Activated T-cell treated with anti-CD3 and anti-CD28 coated beads, Interleukin-2, amount 50 U/mL, for 72 hours (primary cell): ENCODE data around the gene DUS2. TPM values are rescaled to one million over a fixed set of nuclear protein-coding genes. Genes with fewer than 3 reads are reported as not detected.

ENCODE experiments used
- ATAC-seq, 2 donors: fragments of 150-1000 bp; cut with Tn5 transposase; replicated peaks in 1 of 2; 2 replicates each; pipeline ENCODE4 v1.10.0; 2021; ENCODE audit warnings: moderate library complexity in 2 of 2, mild to moderate bottlenecking in 1 of 2
- DNase-seq, 2 donors: peaks; one replicate each; pipeline ENCODE4 v3.0.0; 2021 to 2022; ENCODE audit warnings: mixed read lengths in 1 of 2
- H3K27ac Mint-ChIP-seq: one replicate; pipeline ENCODE4 v1.8.0; 2022; ENCODE audit warnings: mild to moderate bottlenecking, moderate library complexity, mixed read lengths
- H3K27me3 Mint-ChIP-seq: one replicate; pipeline ENCODE4 v1.8.0; 2022; ENCODE audit warnings: low read depth, mixed read lengths
- H3K36me3 Mint-ChIP-seq, 2 donors: one replicate each; pipeline ENCODE4 v1.8.0; 2022; ENCODE audit warnings: mixed read lengths in 2 of 2, mild to moderate bottlenecking in 1 of 2; ENCODE audit not compliant: insufficient read depth in 2 of 2
- H3K4me1 Mint-ChIP-seq: one replicate; pipeline ENCODE4 v1.8.0; 2022; ENCODE audit warnings: low read depth, mixed read lengths
- H3K4me3 Mint-ChIP-seq, 2 donors: one replicate each; pipeline ENCODE4 v1.8.0; 2022; ENCODE audit warnings: mild to moderate bottlenecking in 2 of 2, mixed read lengths in 2 of 2, moderate library complexity in 2 of 2
- H3K9me3 Mint-ChIP-seq, 2 donors: one replicate each; pipeline ENCODE4 v1.8.0; 2022; ENCODE audit warnings: mixed read lengths in 2 of 2
- total RNA-seq, 2 donors: library from RNA; stranded (reverse); gene quantifications; one replicate each; pipeline ENCODE4 v1.2.3, GENCODE V29; 2022

The DUS2 gene
- 10 to 100 TPM; 21.4 to 22.4 TPM for total RNA-seq

DNA sequence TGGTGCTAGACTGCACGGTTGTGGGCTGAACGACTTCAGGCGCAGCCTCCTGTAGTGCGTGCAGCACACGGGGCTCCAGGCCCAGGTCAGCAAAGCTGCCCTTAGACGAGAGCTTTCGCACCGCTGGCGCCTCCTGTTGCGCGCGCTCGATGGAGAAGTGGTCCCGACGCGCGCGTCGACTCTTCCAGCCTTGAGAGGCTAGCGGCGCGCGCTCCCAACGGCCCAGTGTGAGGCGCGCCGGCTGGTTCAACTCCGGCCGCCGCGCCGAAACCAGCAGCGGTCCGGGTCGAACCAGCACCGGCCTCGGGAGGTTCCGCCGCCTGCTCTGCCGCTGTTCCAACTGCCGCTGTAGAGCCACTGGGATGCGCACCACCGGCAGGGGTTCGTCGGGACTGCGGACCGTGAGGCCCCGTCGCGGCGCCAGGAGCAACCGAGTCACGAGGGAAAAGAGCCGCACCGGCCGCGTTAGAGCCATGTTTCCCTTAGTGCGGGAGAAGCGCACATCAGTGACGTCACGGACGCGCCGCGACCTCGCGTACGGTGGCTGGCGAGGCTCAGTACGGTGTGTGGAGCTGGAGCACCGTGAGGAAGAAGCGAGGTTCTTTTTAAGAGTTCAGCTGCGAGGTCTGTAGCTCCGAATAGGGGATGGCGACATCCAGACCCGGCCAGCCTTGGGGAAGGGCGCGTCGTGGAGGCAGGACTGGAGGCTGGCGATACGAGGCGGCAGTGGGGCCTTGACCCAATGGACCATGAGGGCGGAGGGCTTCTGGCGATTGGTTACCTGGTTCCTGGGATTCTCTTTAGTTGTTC lies at the start of gene DUS2, which contains the start of gene DDX28:
TSS of gene DUS2 (plus strand) at position 557 of the 810 bp plus-strand sequence. CDS start 14,740 bp downstream, outside the sequence.
TSS of gene DDX28 (minus strand) at position 505 of the 810 bp plus-strand sequence. CDS start at position 475, 30 bp downstream.
- Mint-ChIP-seq H3K36me3 (peaks cover 3 to 6% of the 10 kb centered on the region in 2 donors), H3K4me1 (peaks cover 37% of the 10 kb centered on the region)

DNA sequence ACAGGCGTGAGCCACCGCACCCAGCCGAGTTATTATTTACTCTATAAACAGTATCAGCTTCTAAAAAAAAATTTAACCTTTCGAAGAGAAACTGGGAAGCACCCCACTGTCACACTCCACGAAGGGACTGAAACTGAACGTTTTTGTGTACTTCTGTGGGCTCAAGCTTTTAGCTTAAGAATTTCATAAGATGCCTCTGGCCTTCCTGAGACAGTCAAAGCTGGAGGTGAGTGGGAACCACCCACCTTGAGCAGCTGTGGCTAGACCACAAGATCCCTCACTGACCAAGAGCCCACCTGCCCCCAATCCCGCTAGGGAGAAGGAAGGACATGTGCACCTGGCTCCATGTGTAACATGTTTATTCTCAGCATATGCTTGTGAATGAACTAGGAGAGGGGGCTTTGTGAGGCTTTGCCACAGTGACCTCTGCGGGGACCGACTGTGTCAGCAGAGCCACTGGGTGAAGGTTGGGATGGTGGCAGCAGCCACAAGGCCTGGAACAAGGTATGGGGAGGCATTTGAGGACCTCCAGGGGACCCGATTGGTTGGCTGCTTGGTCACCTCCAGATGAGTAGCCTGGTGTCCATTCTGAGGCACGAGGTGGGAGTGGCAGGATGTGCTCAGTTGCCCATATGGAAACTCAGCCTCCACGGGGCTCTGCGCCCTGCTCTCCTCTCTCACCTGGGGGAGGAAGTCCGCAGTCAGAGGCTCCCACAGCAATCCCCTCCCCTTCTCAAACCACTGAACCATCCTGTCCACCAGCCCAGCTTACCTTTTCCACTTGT lies 47.6 kb upstream of the DUS2 start:
- ATAC-seq = no peak
- no peak overlapping the region for H3K4me3 Mint-ChIP-seq
- no peaks in the 10 kb centered on the region for H3K4me1 Mint-ChIP-seq
- no peaks in the 10 kb centered on the region for H3K27me3 Mint-ChIP-seq
- no peaks in the 10 kb centered on the region for H3K9me3 Mint-ChIP-seq
- DNase-seq = no peak
- H3K27ac Mint-ChIP-seq = no peak overlapping the region
- no peaks in the 10 kb centered on the region for H3K36me3 Mint-ChIP-seq

More for the DNA sequence above, at the start of gene DUS2, which contains the start of gene DDX28:
- peak; percentile 93 to 94 for DNase-seq
- peak; percentile 96 to 98 for ATAC-seq
- H3K27ac Mint-ChIP-seq = peak within 1 kb of the TSS; percentile 99
- no peaks in the 10 kb centered on the region for H3K27me3 Mint-ChIP-seq
- no peaks in the 10 kb centered on the region for H3K9me3 Mint-ChIP-seq
- peak within 1 kb of the TSS; percentile 99 for H3K4me3 Mint-ChIP-seq

DNA sequence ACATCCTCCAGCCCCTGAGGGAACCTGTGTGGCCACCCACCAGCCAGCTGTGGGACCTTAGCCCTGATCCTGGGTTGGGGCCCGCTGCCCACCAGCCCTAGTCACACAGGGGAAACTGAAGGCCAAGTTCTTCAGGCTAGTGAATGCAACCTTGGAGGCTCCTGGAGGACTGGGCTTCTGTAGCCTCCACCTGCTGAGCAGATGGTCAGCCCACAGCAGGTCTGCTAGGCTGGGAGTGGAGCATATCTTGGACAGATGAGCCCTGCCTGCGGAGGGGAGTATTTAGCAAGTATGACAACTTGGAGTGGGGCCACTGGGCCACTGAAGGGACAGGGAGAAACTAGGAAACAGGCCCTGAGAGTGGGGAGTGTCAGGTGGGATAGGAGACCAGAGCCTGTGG lies 46.9 kb upstream of the DUS2 start:
- H3K27ac Mint-ChIP-seq = no peak overlapping the region
- no peak for ATAC-seq

DNA sequence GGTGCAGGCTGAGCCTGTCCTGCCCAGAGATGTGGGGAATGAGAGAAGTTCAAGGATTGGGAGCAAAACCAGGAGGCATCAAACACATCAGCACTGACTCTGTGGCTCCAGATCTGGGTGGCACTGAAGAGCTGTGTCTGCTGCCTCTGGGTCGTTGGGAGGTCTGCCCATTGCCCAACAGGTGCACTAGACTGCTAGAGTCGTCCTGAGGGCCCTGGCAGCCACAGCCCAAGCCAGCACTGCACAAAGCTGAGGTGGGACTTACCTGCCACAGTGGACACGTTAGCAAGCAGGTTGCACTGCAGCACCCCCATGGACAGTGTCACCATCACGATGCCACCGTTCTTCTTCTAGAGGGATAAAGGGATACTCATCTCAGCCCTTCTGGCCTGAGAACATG lies 46.1 kb upstream of the DUS2 start:
- Mint-ChIP-seq H3K9me3 (no peaks in the 10 kb centered on the region), H3K36me3 (no peaks in the 10 kb centered on the region), H3K27ac (no peak overlapping the region), H3K4me3 (no peak overlapping the region), H3K27me3 (no peaks in the 10 kb centered on the region), H3K4me1 (no peaks in the 10 kb centered on the region)
- ATAC-seq (no peak), DNase-seq (no peak)

More for the DNA sequence above, 46.9 kb upstream of the DUS2 start:
- Mint-ChIP-seq H3K9me3 (no peaks in the 10 kb centered on the region), H3K4me1 (no peaks in the 10 kb centered on the region), H3K4me3 (no peak overlapping the region), H3K36me3 (no peaks in the 10 kb centered on the region), H3K27me3 (no peaks in the 10 kb centered on the region)
- no peak for DNase-seq

DNA sequence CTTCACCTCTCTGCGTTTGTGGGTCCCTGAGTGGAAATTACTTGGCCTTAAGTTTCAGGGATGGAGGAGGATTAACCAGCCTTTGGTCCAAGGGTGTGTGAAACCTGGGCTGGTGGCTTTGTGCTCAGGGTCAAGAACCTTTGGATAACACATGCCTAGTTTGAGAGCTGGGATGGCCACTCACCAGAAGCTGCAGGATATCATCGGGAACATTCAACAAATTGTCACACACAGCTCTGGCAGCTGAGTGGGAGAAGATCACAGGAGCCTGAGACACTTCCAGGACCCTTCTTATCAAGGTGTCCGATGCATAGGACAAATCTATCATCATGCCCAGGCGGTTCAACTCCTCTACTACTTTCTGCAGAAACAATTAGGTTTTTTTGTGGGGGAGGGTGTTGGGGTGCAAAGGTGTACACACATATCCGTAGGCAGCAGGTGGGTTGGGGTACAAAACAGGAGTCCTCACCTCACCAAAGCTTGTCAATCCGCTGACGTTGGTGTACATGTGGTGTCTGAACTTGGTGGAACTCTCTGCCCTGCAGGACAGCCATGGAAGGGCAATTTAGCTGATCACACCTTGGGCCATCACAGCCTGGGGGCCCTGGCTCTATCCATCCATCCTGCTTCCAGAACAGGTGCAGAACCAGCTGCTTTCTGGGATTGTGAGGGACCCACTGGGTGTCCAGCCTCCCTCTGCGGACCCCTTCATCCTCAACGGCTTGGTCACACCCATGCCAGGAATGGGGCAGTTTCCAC lies 45.4 kb upstream of the DUS2 start:
- ATAC-seq (no peak), DNase-seq (no peak)
- no peaks in the 10 kb centered on the region for H3K27me3 Mint-ChIP-seq
- H3K4me1 Mint-ChIP-seq = no peaks in the 10 kb centered on the region
- no peak overlapping the region for H3K27ac Mint-ChIP-seq
- no peaks in the 10 kb centered on the region for H3K9me3 Mint-ChIP-seq
- no peak overlapping the region for H3K4me3 Mint-ChIP-seq
- no peaks in the 10 kb centered on the region for H3K36me3 Mint-ChIP-seq

DNA sequence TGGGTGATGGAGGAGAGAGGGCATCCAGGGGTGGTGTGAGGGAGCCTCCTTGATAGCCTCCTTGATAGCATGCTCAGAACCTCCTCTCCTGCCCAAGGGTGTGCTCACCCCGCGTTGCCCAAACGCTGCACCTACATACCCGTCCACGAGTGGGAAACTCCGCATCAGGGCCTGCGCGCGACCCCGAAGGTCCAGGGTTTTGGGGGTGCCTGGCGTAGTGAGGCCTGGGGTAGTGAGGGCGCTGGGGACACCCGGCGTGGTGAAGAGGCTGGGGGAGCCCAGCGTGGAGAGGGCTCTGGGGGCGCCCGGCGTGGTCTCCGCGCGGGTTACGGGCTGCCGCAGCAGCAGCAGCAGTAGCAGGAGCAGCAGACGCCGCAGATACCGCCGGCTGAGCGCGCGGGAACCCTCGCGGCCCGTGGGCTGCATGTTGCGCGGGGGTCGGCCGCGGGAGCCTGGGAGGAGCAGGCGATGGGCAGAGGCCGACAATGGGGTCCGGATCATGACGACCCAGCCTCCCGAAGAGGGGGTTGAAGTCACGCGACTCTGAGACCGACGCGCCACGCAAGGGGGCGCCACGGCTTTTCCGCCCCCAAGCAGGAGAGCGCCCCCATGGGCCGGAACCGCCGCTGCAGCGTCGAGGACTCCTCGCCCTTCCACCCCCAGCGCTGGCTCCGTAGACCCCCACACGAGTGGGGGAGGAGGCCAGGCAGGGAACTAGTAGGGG lies 43.0 kb upstream of the DUS2 start, which contains the start of gene DPEP3:
TSS of gene DPEP3 (minus strand) at position 545 of the 724 bp plus-strand sequence. CDS start at position 426, 119 bp downstream.
- DNase-seq (peak in 1 of 2 donors; percentile 27), ATAC-seq (no peak)
- no peak within 1 kb of the TSS for H3K4me3 Mint-ChIP-seq
- no peak within 1 kb of the TSS for H3K27ac Mint-ChIP-seq
- no peaks in the 10 kb centered on the region for H3K36me3 Mint-ChIP-seq
- no peaks in the 10 kb centered on the region for H3K9me3 Mint-ChIP-seq
- peaks cover 23% of the 10 kb centered on the region for H3K4me1 Mint-ChIP-seq
- no peaks in the 10 kb centered on the region for H3K27me3 Mint-ChIP-seq

DNA sequence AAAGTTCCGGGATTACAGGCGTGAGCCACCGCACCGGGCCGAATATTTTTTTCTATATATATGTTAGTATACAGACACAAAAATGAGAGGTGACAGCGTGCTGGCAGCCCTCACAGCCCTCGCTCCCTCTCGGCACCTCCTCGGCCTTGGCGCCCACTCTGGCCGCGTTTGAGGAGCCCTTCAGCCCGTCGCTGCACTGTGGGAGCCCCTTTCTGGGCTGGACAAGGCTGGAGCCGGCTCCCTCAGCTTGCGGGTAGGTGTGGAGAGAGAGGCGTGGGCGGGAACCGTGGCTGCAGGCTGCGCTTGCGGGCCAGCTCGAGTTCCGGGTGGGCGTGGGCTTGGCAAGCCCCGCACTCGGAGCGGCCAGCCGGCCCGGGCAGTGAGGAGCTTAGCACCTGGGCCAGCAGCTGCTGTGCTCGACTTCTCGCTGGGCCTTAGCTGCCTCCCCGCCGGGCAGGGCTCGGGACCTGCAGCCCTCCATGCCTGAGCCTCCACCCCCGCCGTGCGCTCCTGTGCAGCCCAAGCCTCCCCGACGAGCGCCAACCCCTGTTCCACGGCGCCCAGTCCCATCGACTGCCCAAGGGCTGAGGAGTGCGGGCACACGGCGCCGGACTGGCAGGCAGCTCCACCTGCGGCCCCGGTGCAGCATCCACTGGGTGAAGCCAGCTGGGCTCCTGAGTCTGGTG lies 40.9 kb upstream of the DUS2 start:
- Mint-ChIP-seq H3K9me3 (no peaks in the 10 kb centered on the region), H3K36me3 (no peaks in the 10 kb centered on the region), H3K27me3 (no peaks in the 10 kb centered on the region), H3K4me3 (no peak overlapping the region), H3K27ac (no peak overlapping the region), H3K4me1 (peaks cover 24% of the 10 kb centered on the region)
- no peak for ATAC-seq
- DNase-seq = no peak

DNA sequence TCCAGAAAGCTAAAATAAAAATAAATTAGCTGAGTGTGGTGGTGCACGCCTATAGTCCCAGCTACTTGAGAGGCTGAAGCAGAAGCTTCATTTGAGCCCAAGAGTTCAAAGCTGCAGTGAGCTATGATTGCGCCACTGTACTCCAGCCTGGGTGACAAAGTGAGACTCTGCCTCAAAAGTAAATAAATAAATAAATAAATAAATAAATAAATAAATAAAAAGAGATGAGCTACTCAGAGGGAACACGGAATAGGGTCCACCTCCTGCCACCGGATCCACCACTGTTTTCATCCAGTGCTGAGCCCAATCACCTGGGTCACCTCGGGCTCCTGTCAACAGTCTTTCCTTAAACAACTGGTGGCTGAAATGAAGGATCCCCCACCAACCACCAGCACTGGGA lies 36.1 kb upstream of the DUS2 start:
- Mint-ChIP-seq H3K36me3 (no peaks in the 10 kb centered on the region), H3K4me1 (peaks cover 36% of the 10 kb centered on the region), H3K4me3 (no peak overlapping the region), H3K27me3 (no peaks in the 10 kb centered on the region), H3K9me3 (no peaks in the 10 kb centered on the region), H3K27ac (no peak overlapping the region)
- DNase-seq = no peak
- no peak for ATAC-seq

DNA sequence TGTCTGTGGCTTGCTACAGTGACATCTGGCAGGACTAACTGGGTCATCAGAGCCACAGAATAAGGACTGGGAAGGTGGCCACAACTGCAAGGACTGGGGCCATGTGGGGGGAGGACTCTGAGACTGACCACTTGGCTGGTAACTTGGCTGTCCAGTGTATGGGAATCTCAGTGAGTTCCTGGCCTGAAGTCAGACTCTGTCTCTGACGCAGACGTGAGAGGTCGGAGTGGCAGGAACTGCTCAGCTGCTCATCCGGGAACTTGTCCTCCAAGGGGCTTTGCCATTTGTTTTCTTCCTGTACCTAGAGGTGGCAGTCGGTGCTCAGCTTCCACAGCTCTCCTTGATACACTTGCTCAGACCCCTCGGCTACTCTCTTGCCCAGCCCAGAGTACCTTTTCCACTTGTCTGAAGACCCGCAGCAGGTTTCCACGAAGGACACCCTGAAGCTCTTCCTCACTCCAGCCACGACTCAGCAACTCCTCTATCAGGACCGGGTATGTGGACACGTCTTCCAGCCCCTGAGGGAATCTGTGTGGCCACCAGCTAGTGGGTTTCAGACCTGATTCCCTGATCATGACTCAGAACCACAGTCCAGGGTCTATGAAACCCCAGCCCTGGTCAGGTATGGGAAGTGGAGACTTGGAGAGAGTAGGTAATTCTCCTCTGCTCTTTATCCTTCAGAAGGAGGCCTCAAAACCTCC lies 35.5 kb upstream of the DUS2 start:
- no peaks in the 10 kb centered on the region for H3K36me3 Mint-ChIP-seq
- no peak overlapping the region for H3K4me3 Mint-ChIP-seq
- ATAC-seq (no peak), DNase-seq (no peak)
- peaks cover 36% of the 10 kb centered on the region for H3K4me1 Mint-ChIP-seq
- no peaks in the 10 kb centered on the region for H3K9me3 Mint-ChIP-seq
- peak overlapping the region; percentile 36 for H3K27ac Mint-ChIP-seq
- H3K27me3 Mint-ChIP-seq = no peaks in the 10 kb centered on the region

DNA sequence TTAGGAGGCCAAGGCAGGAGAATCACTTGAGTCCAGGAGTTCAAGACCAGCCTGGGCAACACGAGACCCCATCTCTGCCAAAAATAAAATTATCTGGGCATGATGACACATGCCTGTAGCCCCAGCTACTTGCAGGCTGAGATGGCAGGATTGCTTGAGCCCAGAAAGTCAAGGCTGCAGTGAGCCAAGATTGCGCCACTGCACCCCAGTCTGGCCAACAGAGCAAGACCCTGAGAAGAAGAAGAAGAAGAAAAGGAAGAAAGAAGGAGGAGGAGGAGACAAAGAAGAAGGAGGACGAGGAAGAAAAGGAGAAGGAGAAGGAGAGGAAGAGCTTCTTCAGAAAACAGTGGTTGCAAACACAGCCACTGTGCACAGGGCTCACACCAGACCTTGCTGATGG lies 34.4 kb upstream of the DUS2 start:
- no peaks in the 10 kb centered on the region for H3K27me3 Mint-ChIP-seq
- H3K4me3 Mint-ChIP-seq = no peak overlapping the region
- H3K27ac Mint-ChIP-seq = peak overlapping the region; percentile 36
- DNase-seq (no peak), ATAC-seq (no peak)
- H3K36me3 Mint-ChIP-seq = no peaks in the 10 kb centered on the region
- no peaks in the 10 kb centered on the region for H3K9me3 Mint-ChIP-seq
- H3K4me1 Mint-ChIP-seq = peaks cover 31% of the 10 kb centered on the region

DNA sequence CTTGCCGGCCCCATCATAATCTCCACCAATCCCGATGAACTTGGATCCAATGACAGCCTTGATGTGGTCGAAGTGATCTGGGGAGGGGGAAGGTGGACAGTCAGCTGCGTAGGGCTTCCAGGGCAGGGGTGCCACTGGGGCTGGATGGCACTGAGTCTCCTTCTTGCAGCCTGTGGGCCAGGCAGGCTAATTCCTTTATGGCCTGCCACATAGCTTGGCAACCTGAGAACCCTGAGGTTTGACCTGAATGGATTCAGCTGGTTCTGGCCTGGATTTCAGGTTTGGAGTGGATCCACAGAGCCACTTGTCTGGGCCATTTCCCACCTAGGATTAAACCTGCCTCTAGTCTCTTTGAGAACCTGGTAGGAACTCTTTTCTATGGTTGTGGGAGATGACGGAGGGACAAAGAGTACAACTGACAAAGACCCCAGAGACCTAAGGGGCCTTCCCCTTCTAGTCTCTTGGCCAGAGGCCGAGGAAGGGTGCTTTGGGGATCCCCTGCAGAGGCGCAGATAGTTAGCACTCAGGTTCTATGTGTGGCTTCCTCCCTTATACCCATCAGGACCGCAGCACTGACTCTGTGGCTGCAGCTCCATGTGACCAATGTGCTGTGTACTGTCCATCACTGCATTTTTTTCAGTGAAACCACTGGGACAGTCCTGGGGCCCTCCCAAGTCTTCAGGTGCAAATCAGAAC lies 33.6 kb upstream of the DUS2 start:
- H3K4me3 Mint-ChIP-seq = no peak overlapping the region

More for the DNA sequence above, 33.6 kb upstream of the DUS2 start:
- no peaks in the 10 kb centered on the region for H3K27me3 Mint-ChIP-seq
- ATAC-seq (no peak), DNase-seq (no peak)
- no peaks in the 10 kb centered on the region for H3K36me3 Mint-ChIP-seq
- peaks cover 28% of the 10 kb centered on the region for H3K4me1 Mint-ChIP-seq
- H3K27ac Mint-ChIP-seq = no peak overlapping the region
- no peaks in the 10 kb centered on the region for H3K9me3 Mint-ChIP-seq
